Dermis blood vessel endothelial cell (primary cell): Measurements from ENCODE around the gene BATF3. TPM values are rescaled to one million over a fixed set of nuclear protein-coding genes. Genes with fewer than 3 reads are reported as not detected.

ENCODE experiments used
- DNase-seq: peaks from one replicate; pipeline ENCODE4 v3.0.0; 2010
- total RNA-seq: library from RNA; depleted of rRNA; stranded (reverse); fragments of >200 nt; gene quantifications from 2 replicates; pipeline ENCODE4 v1.2.3, GENCODE V29; 2014

BATF3 gene
- total RNA-seq, 1 donor from 2014 or later: 2.4 TPM

- no peak for DNase-seq
These were observed 4.4 kb upstream of the BATF3 start for GRCh38 chr1:212703991-212704564.

- no peak for DNase-seq
These were observed 3.0 kb upstream of the BATF3 start for GRCh38 chr1:212702672-212703071.

- no peak for DNase-seq
These were observed 2.3 kb upstream of the BATF3 start for GRCh38 chr1:212701910-212702309.

- peak; percentile 71 for DNase-seq
These were observed 1.5 kb upstream of the BATF3 start for GRCh38 chr1:212700892-212701819.

- peak; percentile 29 for DNase-seq
These were observed 717 bp upstream of the BATF3 start for GRCh38 chr1:212700223-212700891.

- DNase-seq: peak; percentile 58
These were observed 476 bp downstream of the BATF3 start for GRCh38 chr1:212699104-212699624.

- DNase-seq: no peak
These were observed 1.1 kb downstream of the BATF3 start for GRCh38 chr1:212698467-212699103.

- DNase-seq: no peak
These were observed 2.8 kb downstream of the BATF3 start for GRCh38 chr1:212696721-212697331.

- no peak for DNase-seq
These were observed 6.6 kb downstream of the BATF3 start for GRCh38 chr1:212692774-212693644.

GRCh38 chr1:212691561-212692071 lies 8.0 kb downstream of the BATF3 start:
- no peak for DNase-seq

GRCh38 chr1:212690816-212691403 lies 8.7 kb downstream of the BATF3 start:
- no peak for DNase-seq

- no peak for DNase-seq
These were observed 9.7 kb downstream of the BATF3 start for GRCh38 chr1:212689758-212690529.

GRCh38 chr1:212689196-212689725 lies 10.4 kb downstream of the BATF3 start:
- DNase-seq: no peak

- DNase-seq: no peak
These were observed 11.1 kb downstream of the BATF3 start for GRCh38 chr1:212688341-212689047.

- DNase-seq: no peak
These were observed 11.8 kb downstream of the BATF3 start for GRCh38 chr1:212687811-212688210.

- DNase-seq: no peak
These were observed 13.0 kb downstream of the BATF3 start for GRCh38 chr1:212686591-212686990.

GRCh38 chr1:212686069-212686468 lies 13.6 kb downstream of the BATF3 start:
- DNase-seq: no peak

GRCh38 chr1:212685429-212685828 lies 14.2 kb downstream of the BATF3 start:
- no peak for DNase-seq
